HepG2 (cell line): ENCODE results near the gene ETF1. TPM values are rescaled to one million over a fixed set of nuclear protein-coding genes. Genes with fewer than 3 reads are reported as not detected.

Experiments used
- ASH2L ChIP-seq: fragments of 300-600, 200-600 bp; sonication (generic); IDR thresholded peaks from 2 replicates; pipeline ENCODE4 v1.7.0; 2017; ENCODE audit warnings: low read depth, mild to moderate bottlenecking, moderate library complexity, mixed read lengths, low read length; ENCODE audit not compliant: insufficient read length
- ATF4 ChIP-seq, 2 experiments: fragments of 450-650 bp in 1 of 2; sonication (generic) in 1 of 2; formaldehyde crosslinking; IDR thresholded peaks; 2 replicates each; pipeline versions ENCODE4 v1.5.0 to v1.8.0; 2020 to 2022; ENCODE audit warnings: mild to moderate bottlenecking in 1 of 2, missing genetic modification reagents in 1 of 2
- ELF4 ChIP-seq: sonication (generic); formaldehyde crosslinking; IDR thresholded peaks from 2 replicates; pipeline ENCODE4 v1.5.0; 2020; ENCODE audit warnings: missing genetic modification reagents, mild to moderate bottlenecking, moderate library complexity, borderline replicate concordance
- EP300 ChIP-seq, 3 experiments: sonication (generic) in 1 of 3; formaldehyde crosslinking in 1 of 3; IDR thresholded peaks; 2 replicates each; pipeline versions ENCODE4 v1.5.1 to v1.6.1; 2011 to 2020; ENCODE audit warnings: low read depth in 2 of 3, low read length in 2 of 3, borderline replicate concordance in 1 of 3, improper control_type of control experiment in 1 of 3, mild to moderate bottlenecking in 1 of 3, missing genetic modification reagents in 1 of 3, moderate library complexity in 1 of 3
- FOXP1 ChIP-seq, 2 experiments: fragments of 450-650 bp in 1 of 2; IDR thresholded peaks; 2 replicates each; pipeline ENCODE4 v1.6.1; 2017 to 2018; ENCODE audit warnings: antibody characterized with exemption in 1 of 2
- NR2F6 ChIP-seq, 2 experiments: IDR thresholded peaks; 2 replicates each; pipeline ENCODE4 v1.6.1; 2016; ENCODE audit warnings: antibody characterized with exemption in 1 of 2, mild to moderate bottlenecking in 1 of 2
- PATZ1 ChIP-seq: sonication (generic); formaldehyde crosslinking; IDR thresholded peaks from 2 replicates; pipeline ENCODE4 v1.4.0; 2020; ENCODE audit warnings: missing genetic modification reagents
- PAXIP1 ChIP-seq: sonication (generic); formaldehyde crosslinking; conservative IDR thresholded peaks from 2 replicates; pipeline ENCODE4 v1.4.0; 2020; ENCODE audit warnings: mild to moderate bottlenecking, missing genetic modification reagents, moderate library complexity
- SOX5 ChIP-seq: IDR thresholded peaks from 2 replicates; pipeline ENCODE4 v1.6.1; 2016; ENCODE audit warnings: borderline replicate concordance
- ZNF407 ChIP-seq: sonication (generic); formaldehyde crosslinking; IDR thresholded peaks from one replicate; pipeline ENCODE4 v1.5.1; 2020; ENCODE audit warnings: mild to moderate bottlenecking, missing genetic modification reagents; ENCODE audit errors: not compliant biosample characterization
- polyA plus RNA-seq, 8 experiments: library from polyadenylated mRNA; depleted of rRNA in 3 of 8; stranded (reverse) in 7 of 8; unstranded in 1 of 8; fragments of >200 nt; fragmentation: Illumina TruSeq in 4 of 8; extraction: Trizol in 4 of 8; gene quantifications; 2 replicates each; pipeline versions ENCODE4 v1.2.1 to v1.2.3, GENCODE V29; 2011 to 2016; ENCODE audit warnings: low read depth in 4 of 8, missing spikeins in 1 of 8, mixed read lengths in 1 of 8; ENCODE audit not compliant: insufficient read depth in 1 of 8
- total RNA-seq, 5 experiments: library from RNA; depleted of rRNA; stranded (reverse); fragments of >200 nt; fragmentation: Illumina TruSeq; extraction: Trizol; gene quantifications; 2 replicates each; pipeline ENCODE4 v1.2.3, GENCODE V29; 2016; ENCODE audit warnings: low read depth in 1 of 5

The ETF1 gene
- total and polyA plus RNA-seq, 2 of the 13 experiments (the other 11 are each of a cell fraction or from before 2014, with no cell fraction given) = 52.1 to 184 TPM

GRCh38 chr5:138533973-138534941 lies 8.8 kb downstream of the ETF1 start (continued):
- TF ChIP-seq SOX5 (peak; percentile 83; the same call in 1 of the 2 replicates), PATZ1 (CRISPR knock-in tag) (peak; percentile 13; the same call in 1 of the 2 replicates), ATF4 (CRISPR knock-in tag; IDR thresholded peaks at IDR 0.05) (0 out of 4 replicates have a peak, but pooled peaks of 1 of the 2 experiments have one; percentile 49), NR2F6 (IDR thresholded peaks at IDR 0.05) (peak; percentile 58; the same call in 1 of the 2 replicates), NR2F6 (CRISPR knock-in tag; IDR thresholded peaks at IDR 0.05) (peak; percentile 79), FOXP1 (IDR thresholded peaks at IDR 0.05) (no peak), FOXP1 (CRISPR knock-in tag; IDR thresholded peaks at IDR 0.05) (peak; percentile 38; the same call in 1 of the 2 replicates), ZNF407 (CRISPR knock-in tag) (no peak), EP300 (IDR thresholded peaks at IDR 0.05; ENCODE audit: low read depth in 2 of 2, low read length in 2 of 2) (peak in 1 of 2 experiments; percentile 86; a peak in 2 of 4 replicates), EP300 (CRISPR knock-in tag; IDR thresholded peaks at IDR 0.05; ENCODE audit: borderline replicate concordance) (peak; percentile 27; the same call in 1 of the 2 replicates), ELF4 (no peak), PAXIP1 (CRISPR knock-in tag) (peak; percentile 85), ASH2L (peak; percentile 57)
